Erythroblast (primary cell): Measurements from ENCODE around the gene ZNF143.

ENCODE experiments used
- GATA1 ChIP-seq: IDR thresholded peaks from 2 replicates; pipeline ENCODE4 v1.6.1; 2011; ENCODE audit warnings: low read depth, mild to moderate bottlenecking, control low read depth, low read length, moderate library complexity
- POLR2A ChIP-seq: IDR thresholded peaks from 2 replicates; pipeline ENCODE4 v1.6.1; 2011; ENCODE audit warnings: mild to moderate bottlenecking, low read length

- TF ChIP-seq POLR2A (no peak), GATA1 (no peak)
Measured at GRCh38 chr11:9533058-9533457, 72.2 kb downstream of the ZNF143 start.
